ENCODE measurements around the gene CNIH2.

The CNIH2 gene

GRCh38 chr11:66287889-66288670, 10.1 kb downstream of the CNIH2 start:
- Histone ChIP-seq H3K4me3 (peak overlapping the region; percentile 77 to 99 (median 86)), H3K27ac (peak overlapping the region in 20 of 21 experiments; percentile 86 to 98 (median 94))

- Histone ChIP-seq H3K4me3 (peak within 1 kb of the TSS; percentile 77 to 99 (median 86)), H3K27ac (peak within 1 kb of the TSS; percentile 43 to 98 (median 94))
Measured at GRCh38 chr11:66288671-66289547, 10.9 kb downstream of the CNIH2 start, which contains the start of gene YIF1A. Gene YIF1A, minus strand, starts transcription at chr11:66289143. Its CDS starts 158 bp downstream, at chr11:66288985.

GRCh38 chr11:66289548-66290329, 11.8 kb downstream of the CNIH2 start:
- Histone ChIP-seq H3K4me3 (peak overlapping the region; percentile 77 to 99 (median 86)), H3K27ac (peak overlapping the region in 20 of 21 experiments; percentile 3 to 98 (median 84))

- Histone ChIP-seq H3K4me3 (no peak overlapping the region), H3K27ac (no peak overlapping the region)
Measured at GRCh38 chr11:66290330-66290621, 12.3 kb downstream of the CNIH2 start.

- no peak overlapping the region for H3K27ac ChIP-seq
Measured at GRCh38 chr11:66291303-66291705, 13.3 kb downstream of the CNIH2 start.

GRCh38 chr11:66291706-66292542, 13.9 kb downstream of the CNIH2 start, which contains the start of gene TMEM151A:
Gene TMEM151A, plus strand, starts transcription at chr11:66291894. Its CDS starts 120 bp downstream, at chr11:66292014.
- Histone ChIP-seq H3K27ac (no peak within 1 kb of the TSS), H3K4me3 (peak within 1 kb of the TSS in 5 of 7 experiments; percentile 21 to 36 (median 26))

More at GRCh38 chr11:66291303-66291705, 13.3 kb downstream of the CNIH2 start:
- H3K4me3 ChIP-seq: peak overlapping the region in 3 of 7 experiments; percentile 22 to 36 (median 34)

- Histone ChIP-seq H3K4me3 (no peak overlapping the region), H3K27ac (no peak overlapping the region)
Measured at GRCh38 chr11:66292543-66293332, 14.8 kb downstream of the CNIH2 start.

GRCh38 chr11:66293352-66293751, 15.4 kb downstream of the CNIH2 start:
- H3K27ac ChIP-seq: no peak overlapping the region
- H3K4me3 ChIP-seq: no peak overlapping the region

- no peak overlapping the region for H3K4me3 ChIP-seq
- no peak overlapping the region for H3K27ac ChIP-seq
Measured at GRCh38 chr11:66293777-66294625, 16.0 kb downstream of the CNIH2 start.

GRCh38 chr11:66294626-66295620, 16.9 kb downstream of the CNIH2 start:
- no peak overlapping the region for H3K27ac ChIP-seq
- H3K4me3 ChIP-seq: no peak overlapping the region

- no peak overlapping the region for H3K4me3 ChIP-seq
- H3K27ac ChIP-seq: no peak overlapping the region
Measured at GRCh38 chr11:66297610-66298009, 19.6 kb downstream of the CNIH2 start.

- no peak overlapping the region for H3K27ac ChIP-seq
- H3K4me3 ChIP-seq: no peak overlapping the region
Measured at GRCh38 chr11:66299186-66299585, 21.2 kb downstream of the CNIH2 start.

- no peak overlapping the region for H3K4me3 ChIP-seq
- no peak overlapping the region for H3K27ac ChIP-seq
Measured at GRCh38 chr11:66302656-66303055, 24.7 kb downstream of the CNIH2 start.

GRCh38 chr11:66309475-66309874, 31.5 kb downstream of the CNIH2 start:
- Histone ChIP-seq H3K4me3 (no peak overlapping the region), H3K27ac (no peak overlapping the region)

- no peak overlapping the region for H3K4me3 ChIP-seq
- no peak overlapping the region for H3K27ac ChIP-seq
Measured at GRCh38 chr11:66310324-66310723, 32.3 kb downstream of the CNIH2 start.
